HepG2 (cell line): ENCODE measurements around the gene SPIN1. TPM values are rescaled to one million over a fixed set of nuclear protein-coding genes. Genes with fewer than 3 reads are reported as not detected.

Experiments
- ATAC-seq: fragments of 200-7000 bp; cut with Tn5 transposase; 3 replicates; pipeline ENCODE4 v1.9.1; 2020; ENCODE audit warnings: mild to moderate bottlenecking, moderate library complexity
- BruUV-seq: library from RNA; stranded (reverse); fragments of 400-500 nt; replicated peaks from 2 replicates; lab custom pipeline; 2021; lab: Mats Ljungman, UMichigan
- CTCF ChIA-PET: fragments of 300-600 bp; formaldehyde crosslinking; extraction: SDS; loops from one replicate; lab custom pipeline; 2021; ENCODE audit warnings: low total read pairs, inconsistent platforms, low intra/inter-chr PET ratio; lab: Yijun Ruan, JAX
- POLR2A ChIA-PET: fragments of 350-600 bp; sonication (Branson Sonifier 250); formaldehyde crosslinking; loops from one replicate; lab custom pipeline; 2020; ENCODE audit warnings: antibody characterized with exemption, inconsistent platforms; lab: Yijun Ruan, JAX
- DNase-seq: peaks from one replicate; pipeline ENCODE4 v3.0.0-alpha.2; 2015; ENCODE audit warnings: low spot score
- FAIRE-seq: peaks from 3 replicates; lab custom pipeline; 2011; peaks lifted over from hg19 to GRCh38; lab: Jason Lieb, UNC
- H2AFZ ChIP-seq: one replicate; pipeline ENCODE4 v1.6.1; 2011; ENCODE audit warnings: low read length, inconsistent platforms
- H3K27ac ChIP-seq: fragments of 300-600 bp; 3 replicates; pipeline ENCODE4 v1.8.0; 2011; ENCODE audit warnings: mixed run types, mild to moderate bottlenecking, mixed read lengths, low read length, inconsistent platforms; ENCODE audit not compliant: insufficient read depth; ENCODE audit errors: extremely low read length
- H3K27me3 ChIP-seq, 2 experiments: fragments of 200-600 bp in 1 of 2; 2 replicates in 1 of 2; 3 replicates in 1 of 2; pipeline versions ENCODE4 v1.6.0 to v1.8.0; 2011; ENCODE audit warnings: low read length in 2 of 2, mild to moderate bottlenecking in 2 of 2, moderate library complexity in 2 of 2, inconsistent platforms in 1 of 2; ENCODE audit not compliant: insufficient read depth in 2 of 2, control insufficient read depth in 1 of 2
- H3K36me3 ChIP-seq, 2 experiments: fragments of 200-600 bp in 1 of 2; replicated peaks in 1 of 2; 2 replicates in 1 of 2; 3 replicates in 1 of 2; pipeline versions ENCODE4 v1.5.1 to v1.8.0; 2011; ENCODE audit warnings: low read length in 2 of 2, inconsistent platforms in 1 of 2; ENCODE audit not compliant: insufficient read depth in 2 of 2, control insufficient read depth in 1 of 2
- H3K4me1 ChIP-seq: 2 replicates; pipeline ENCODE4 v1.5.1; 2012; ENCODE audit warnings: low read length, inconsistent platforms; ENCODE audit not compliant: insufficient read depth
- H3K4me2 ChIP-seq: 2 replicates; pipeline ENCODE4 v1.6.0; 2011; ENCODE audit warnings: low read depth, low read length, inconsistent platforms
- H3K4me3 ChIP-seq, 3 experiments: fragments of 200-600 bp in 1 of 3; sonication (generic), shearing (Covaris generic) in 1 of 3; replicated peaks in 1 of 3; 2 replicates each; pipeline ENCODE4 v1.5.1; 2011 to 2016; ENCODE audit warnings: low read length in 3 of 3, inconsistent platforms in 2 of 3, low read depth in 2 of 3, mild to moderate bottlenecking in 2 of 3, control low read depth in 1 of 3, mixed read lengths in 1 of 3; ENCODE audit not compliant: insufficient read depth in 1 of 3
- H3K79me2 ChIP-seq: one replicate; pipeline ENCODE4 v1.6.1; 2011; ENCODE audit warnings: low read length, inconsistent platforms; ENCODE audit not compliant: insufficient read depth
- H3K9ac ChIP-seq: 2 replicates; pipeline ENCODE4 v1.6.0; 2011; ENCODE audit warnings: mild to moderate bottlenecking, low read depth, low read length, inconsistent platforms; ENCODE audit not compliant: insufficient read depth
- H3K9me3 ChIP-seq: 2 replicates; pipeline ENCODE4 v1.5.1; 2012; ENCODE audit warnings: mild to moderate bottlenecking, low read length
- H4K20me1 ChIP-seq: 2 replicates; pipeline ENCODE4 v1.6.0; 2011; ENCODE audit warnings: inconsistent platforms, mild to moderate bottlenecking, low read length, moderate library complexity; ENCODE audit not compliant: insufficient read depth
- ATRX ChIP-seq: sonication (generic); formaldehyde crosslinking; IDR thresholded peaks from 2 replicates; pipeline ENCODE4 v1.4.0; 2020; ENCODE audit warnings: missing genetic modification reagents, borderline replicate concordance
- CBFB ChIP-seq: sonication (generic); formaldehyde crosslinking; IDR thresholded peaks from 2 replicates; pipeline ENCODE4 v1.4.0; 2020; ENCODE audit warnings: missing genetic modification reagents
- CSRNP1 ChIP-seq: sonication (generic); formaldehyde crosslinking; IDR thresholded peaks from 2 replicates; pipeline ENCODE4 v1.8.1; 2023; ENCODE audit warnings: mild to moderate bottlenecking, missing genetic modification reagents
- GFI1 ChIP-seq: sonication (generic); formaldehyde crosslinking; IDR thresholded peaks from 2 replicates; pipeline ENCODE4 v1.5.0; 2020; ENCODE audit warnings: missing genetic modification reagents, mild to moderate bottlenecking, borderline replicate concordance
- HES4 ChIP-seq: sonication (generic); formaldehyde crosslinking; IDR thresholded peaks from 2 replicates; pipeline ENCODE4 v1.9.0; 2021; ENCODE audit warnings: mild to moderate bottlenecking, missing genetic modification reagents, borderline replicate concordance
- HNRNPK ChIP-seq: fragments of 200-400 bp; formaldehyde crosslinking; IDR thresholded peaks from 2 replicates; pipeline ENCODE4 v1.6.1; 2018; ENCODE audit warnings: low read length, low read depth, moderate library complexity, mild to moderate bottlenecking; ENCODE audit not compliant: poor library complexity, severe bottlenecking
- MTF2 ChIP-seq: sonication (generic); formaldehyde crosslinking; IDR thresholded peaks from 2 replicates; pipeline ENCODE4 v1.5.0; 2020; ENCODE audit warnings: missing genetic modification reagents, borderline replicate concordance
- NFKB2 ChIP-seq: sonication (generic); formaldehyde crosslinking; IDR thresholded peaks from 2 replicates; pipeline ENCODE4 v1.4.0; 2020; ENCODE audit warnings: missing genetic modification reagents, borderline replicate concordance
- ZNF276 ChIP-seq: sonication (generic); formaldehyde crosslinking; IDR thresholded peaks from 2 replicates; pipeline ENCODE4 v1.4.0; 2020; ENCODE audit warnings: mild to moderate bottlenecking, low read depth, missing genetic modification reagents
- ZNF383 ChIP-seq: sonication (generic); formaldehyde crosslinking; IDR thresholded peaks from 2 replicates; pipeline ENCODE4 v1.4.0; 2020; ENCODE audit warnings: missing genetic modification reagents, mild to moderate bottlenecking, borderline replicate concordance
- WGBS: methylation state at CpG from one replicate; pipeline ENCODE4 v1.1.6; 2017; ENCODE audit warnings: low lambda C conversion rate; 5-methylcytosine and 5-hydroxymethylcytosine counted together
- in situ Hi-C: cut with HindIII; loops from 2 replicates; pipeline ENCODE4 v1.10.0; 2017; ENCODE audit warnings: low pct_unique_long_range_greater_than_20kb; ENCODE audit not compliant: extremely low pct_ligation_motif_present
- intact Hi-C: fragments of 100-400 bp; cut with micrococcal nuclease; formaldehyde crosslinking; loops from one replicate; pipeline ENCODE4 v1.10.0; 2022; ENCODE audit not compliant: unreplicated experiment
- polyA plus RNA-seq, 8 experiments: library from polyadenylated mRNA; depleted of rRNA in 3 of 8; stranded (reverse) in 7 of 8; unstranded in 1 of 8; fragments of >200 nt; fragmentation: Illumina TruSeq in 4 of 8; extraction: Trizol in 4 of 8; gene quantifications; 2 replicates each; pipeline versions ENCODE4 v1.2.1 to v1.2.3, GENCODE V29; 2011 to 2016; ENCODE audit warnings: low read depth in 4 of 8, missing spikeins in 1 of 8, mixed read lengths in 1 of 8; ENCODE audit not compliant: insufficient read depth in 1 of 8
- total RNA-seq, 5 experiments: library from RNA; depleted of rRNA; stranded (reverse); fragments of >200 nt; fragmentation: Illumina TruSeq; extraction: Trizol; gene quantifications; 2 replicates each; pipeline ENCODE4 v1.2.3, GENCODE V29; 2016; ENCODE audit warnings: low read depth in 1 of 5
- TF ChIP-seq, protein P1 (sequence below): sonication (generic); formaldehyde crosslinking; IDR thresholded peaks from 2 replicates; pipeline ENCODE4 v1.8.1; 2022; ENCODE audit warnings: low read depth, mild to moderate bottlenecking, missing genetic modification reagents

SPIN1 gene
- total and polyA plus RNA-seq, 2 of the 13 experiments (the other 11 are each of a cell fraction or from before 2014, with no cell fraction given) = 20.0 to 24.3 TPM

- Histone ChIP-seq H4K20me1 (no peaks in the 10 kb centered on the region), H3K4me3 (peak overlapping the region in 1 of 3 experiments; percentile 11; a peak in 1 of 6 replicates), H3K27ac (peak overlapping the region; percentile 71), H2AFZ (no peak overlapping the region), H3K9me3 (no peaks in the 10 kb centered on the region), H3K27me3 (no peaks in the 10 kb centered on the region), H3K4me2 (peak overlapping the region; percentile 59; the same call in 1 of the 2 replicates), H3K4me1 (peaks cover 58% of the 10 kb centered on the region), H3K79me2 (peaks cover 19% of the 10 kb centered on the region), H3K9ac (0 out of 2 replicates have a peak overlapping the region, but pooled peaks have one; percentile 3), H3K36me3 (peaks cover 0 to 4% of the 10 kb centered on the region in 2 experiments; a peak in 2 of 5 replicates)
- TF ChIP-seq HNRNPK (no peak), CBFB (CRISPR knock-in tag) (no peak)
- FAIRE-seq (no peak), DNase-seq (no peak), ATAC-seq (no peak)
- 82% methylated on average over 2 of the region's 2 CpGs for WGBS
- ChIA-PET CTCF (no interaction called here), POLR2A (interaction anchor here (0.9 kb wide), 1 partner anchor 51 kb away, joined by 3 read pairs; no protein-coding TSS in a partner anchor)
- in situ Hi-C loops = no loop called here
- intact Hi-C loops = no loop called here
- BruUV-seq = no TSS peak
Measured at GRCh38 chr9:88435336-88435735, 47.1 kb downstream of the SPIN1 start.

GRCh38 chr9:88436379-88436778 lies 48.1 kb downstream of the SPIN1 start:
- peaks cover 0 to 7% of the 10 kb centered on the region in 2 experiments; a peak in 2 of 5 replicates for H3K36me3 ChIP-seq
- H3K79me2 ChIP-seq = peaks cover 24% of the 10 kb centered on the region
- H4K20me1 ChIP-seq = no peaks in the 10 kb centered on the region
- ATAC-seq (peak; percentile 54), DNase-seq (no peak), FAIRE-seq (no peak)
- no TSS peak for BruUV-seq
- H3K4me3 ChIP-seq = no peak overlapping the region
- peak overlapping the region; percentile 59 for H3K4me2 ChIP-seq
- H3K9me3 ChIP-seq = no peaks in the 10 kb centered on the region
- peak overlapping the region; percentile 43 for H3K27ac ChIP-seq
- WGBS = 93% methylated on average over 4 of the region's 4 CpGs
- intact Hi-C loops (no loop called here), in situ Hi-C loops (no loop called here)
- H3K4me1 ChIP-seq = peaks cover 58% of the 10 kb centered on the region
- no peak overlapping the region for H2AFZ ChIP-seq
- no peaks in the 10 kb centered on the region for H3K27me3 ChIP-seq
- ChIA-PET CTCF (no interaction called here), POLR2A (no interaction called here)
- H3K9ac ChIP-seq = no peak overlapping the region
- TF ChIP-seq ZNF276 (CRISPR knock-in tag) (no peak), ZNF383 (CRISPR knock-in tag) (no peak), MTF2 (CRISPR knock-in tag) (no peak), ATRX (CRISPR knock-in tag) (no peak), GFI1 (CRISPR knock-in tag) (0 out of 2 replicates have a peak, but pooled peaks have one; percentile 2), HES4 (CRISPR knock-in tag) (no peak), NFKB2 (CRISPR knock-in tag) (no peak), CSRNP1 (CRISPR knock-in tag) (no peak)
- TF ChIP-seq, protein P1, sequence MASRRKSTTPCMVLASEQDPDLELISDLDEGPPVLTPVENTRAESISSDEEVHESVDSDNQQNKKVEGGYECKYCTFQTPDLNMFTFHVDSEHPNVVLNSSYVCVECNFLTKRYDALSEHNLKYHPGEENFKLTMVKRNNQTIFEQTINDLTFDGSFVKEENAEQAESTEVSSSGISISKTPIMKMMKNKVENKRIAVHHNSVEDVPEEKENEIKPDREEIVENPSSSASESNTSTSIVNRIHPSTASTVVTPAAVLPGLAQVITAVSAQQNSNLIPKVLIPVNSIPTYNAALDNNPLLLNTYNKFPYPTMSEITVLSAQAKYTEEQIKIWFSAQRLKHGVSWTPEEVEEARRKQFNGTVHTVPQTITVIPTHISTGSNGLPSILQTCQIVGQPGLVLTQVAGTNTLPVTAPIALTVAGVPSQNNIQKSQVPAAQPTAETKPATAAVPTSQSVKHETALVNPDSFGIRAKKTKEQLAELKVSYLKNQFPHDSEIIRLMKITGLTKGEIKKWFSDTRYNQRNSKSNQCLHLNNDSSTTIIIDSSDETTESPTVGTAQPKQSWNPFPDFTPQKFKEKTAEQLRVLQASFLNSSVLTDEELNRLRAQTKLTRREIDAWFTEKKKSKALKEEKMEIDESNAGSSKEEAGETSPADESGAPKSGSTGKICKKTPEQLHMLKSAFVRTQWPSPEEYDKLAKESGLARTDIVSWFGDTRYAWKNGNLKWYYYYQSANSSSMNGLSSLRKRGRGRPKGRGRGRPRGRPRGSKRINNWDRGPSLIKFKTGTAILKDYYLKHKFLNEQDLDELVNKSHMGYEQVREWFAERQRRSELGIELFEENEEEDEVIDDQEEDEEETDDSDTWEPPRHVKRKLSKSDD (CRISPR knock-in tag) = no peak
